Pericardium fibroblast (primary cell): ENCODE results near the gene MCEMP1. TPM values are rescaled to one million over a fixed set of nuclear protein-coding genes. Genes with fewer than 3 reads are reported as not detected.

Experiments used
- total RNA-seq: library from RNA; depleted of rRNA; stranded (reverse); fragments of >200 nt; gene quantifications from 2 replicates; pipeline ENCODE4 v1.2.3, GENCODE V29; 2015

Gene MCEMP1, protein sequence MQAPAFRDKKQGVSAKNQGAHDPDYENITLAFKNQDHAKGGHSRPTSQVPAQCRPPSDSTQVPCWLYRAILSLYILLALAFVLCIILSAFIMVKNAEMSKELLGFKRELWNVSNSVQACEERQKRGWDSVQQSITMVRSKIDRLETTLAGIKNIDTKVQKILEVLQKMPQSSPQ
- not detected in 2 replicates for total RNA-seq

DNA sequence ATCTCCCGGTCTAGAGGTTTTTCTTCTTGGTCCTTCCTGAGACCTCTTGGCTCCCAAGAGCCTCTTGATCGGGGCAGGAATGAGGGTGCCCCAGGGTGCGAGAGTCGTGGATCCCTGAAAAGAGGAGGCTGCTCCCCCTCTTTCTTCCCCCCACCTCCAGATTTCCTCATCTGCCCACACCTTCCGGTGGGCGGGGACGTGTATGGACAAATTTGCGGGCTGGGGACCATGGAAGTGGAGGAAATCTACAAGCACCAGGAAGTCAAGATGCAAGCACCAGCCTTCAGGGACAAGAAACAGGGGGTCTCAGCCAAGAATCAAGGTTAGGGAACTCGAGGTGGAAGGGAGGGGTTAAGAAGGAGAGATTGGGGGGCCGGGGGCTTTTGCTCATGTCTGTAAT is at the start of gene MCEMP1:
TSS of gene MCEMP1 (plus strand) at position 237 of the 400 bp plus-strand sequence. CDS start at position 268, 31 bp downstream.

DNA sequence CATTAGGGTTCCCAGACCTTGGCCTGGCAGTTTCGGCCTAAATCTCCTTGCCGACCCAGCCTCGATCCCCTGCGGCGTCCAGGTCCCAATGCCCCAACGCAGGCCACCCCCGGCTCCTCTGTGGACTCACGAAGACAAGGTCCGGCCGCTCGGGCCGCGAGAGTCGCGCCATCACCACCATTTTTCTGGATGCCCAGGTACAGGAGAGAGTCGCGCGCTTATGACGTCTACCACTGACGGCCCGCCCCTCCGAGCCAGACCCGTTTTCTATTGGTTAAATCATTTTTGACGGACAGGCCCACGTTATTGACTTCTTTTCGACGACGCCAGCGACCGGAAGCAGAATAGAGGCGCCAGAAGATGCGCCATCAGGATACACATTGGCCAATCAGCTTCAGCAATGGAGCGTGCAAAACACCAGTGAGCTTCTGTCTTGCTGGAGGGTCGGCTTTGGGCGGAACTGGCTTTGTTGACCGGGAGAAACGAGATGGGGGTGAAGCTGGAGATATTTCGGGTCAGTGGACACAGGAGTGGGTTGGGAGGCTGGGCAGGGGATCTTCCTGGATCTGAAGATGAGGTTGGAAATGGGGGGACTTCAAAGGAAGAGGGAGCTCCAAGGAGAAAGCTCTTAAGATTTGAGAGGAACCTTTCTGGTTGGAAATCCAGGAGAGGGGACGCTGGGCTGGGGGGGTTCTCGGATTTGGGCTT is 47.4 kb upstream of the MCEMP1 start, which contains the start of the genes PET100 and XAB2:
TSS of gene PET100 (plus strand) at position 447 of the 708 bp plus-strand sequence. CDS start at position 488, 41 bp downstream.
TSS of gene XAB2 (minus strand) at position 199 of the 708 bp plus-strand sequence. CDS start at position 181, 18 bp downstream.

DNA sequence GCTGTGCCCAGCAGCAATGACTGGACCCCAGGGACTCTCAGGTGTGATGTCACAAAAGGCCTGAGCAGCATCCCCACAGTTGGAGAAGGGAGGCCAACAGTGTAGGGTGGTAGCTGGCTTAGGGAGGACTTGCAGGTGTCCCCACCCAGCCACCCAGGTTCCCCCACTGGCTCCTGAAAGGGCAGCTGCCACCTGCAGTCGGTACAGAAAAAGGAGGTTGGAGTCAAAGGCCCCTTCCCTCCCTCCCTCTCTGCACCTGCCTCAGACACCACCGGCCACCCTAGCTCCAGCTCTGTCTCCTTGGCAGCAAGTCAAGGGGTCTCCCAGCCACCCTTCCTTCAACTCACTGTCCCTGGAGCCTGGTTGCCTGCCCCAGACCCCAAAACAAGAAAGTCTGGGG is 43.2 kb upstream of the MCEMP1 start, which contains the start of gene PCP2:
TSS of gene PCP2 (minus strand) at position 22 of the 400 bp plus-strand sequence. CDS start 262 bp downstream, outside the sequence.

DNA sequence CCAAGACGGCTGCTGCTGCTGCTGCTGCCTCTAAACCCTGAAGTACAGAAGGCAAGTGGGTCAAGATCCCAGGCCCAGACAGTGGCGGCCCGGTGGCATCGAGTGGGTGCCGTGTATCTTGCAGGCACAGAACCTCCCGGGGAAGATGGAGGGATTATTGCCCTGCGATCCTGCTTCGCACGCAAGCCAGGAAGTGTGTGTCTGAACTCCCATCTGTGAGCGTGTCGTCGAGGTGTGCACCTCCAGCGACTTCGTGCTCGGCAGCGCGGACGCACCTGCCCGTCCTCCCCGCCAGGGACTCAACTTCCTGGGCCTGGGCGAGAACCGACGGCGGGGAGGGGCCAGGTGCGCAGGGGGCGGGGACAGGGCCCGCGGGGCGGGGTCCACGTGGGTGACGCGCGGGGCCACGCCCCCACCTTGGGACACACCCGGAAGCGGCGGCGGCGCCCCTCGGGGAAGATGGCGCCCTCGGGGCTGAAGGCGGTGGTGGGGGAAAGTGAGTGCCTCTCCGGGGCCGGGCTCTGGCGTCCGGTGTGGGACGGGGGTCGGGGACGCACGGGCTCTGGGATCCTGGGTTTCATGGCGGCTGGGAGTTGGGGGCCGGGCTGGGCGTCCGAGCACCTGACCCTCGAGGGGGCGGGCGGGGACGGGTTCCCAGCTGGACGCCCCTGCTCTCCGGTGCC is 40.1 kb upstream of the MCEMP1 start, which contains the start of gene STXBP2:
TSS of gene STXBP2 (plus strand) at position 420 of the 683 bp plus-strand sequence. CDS start at position 460, 40 bp downstream.

DNA sequence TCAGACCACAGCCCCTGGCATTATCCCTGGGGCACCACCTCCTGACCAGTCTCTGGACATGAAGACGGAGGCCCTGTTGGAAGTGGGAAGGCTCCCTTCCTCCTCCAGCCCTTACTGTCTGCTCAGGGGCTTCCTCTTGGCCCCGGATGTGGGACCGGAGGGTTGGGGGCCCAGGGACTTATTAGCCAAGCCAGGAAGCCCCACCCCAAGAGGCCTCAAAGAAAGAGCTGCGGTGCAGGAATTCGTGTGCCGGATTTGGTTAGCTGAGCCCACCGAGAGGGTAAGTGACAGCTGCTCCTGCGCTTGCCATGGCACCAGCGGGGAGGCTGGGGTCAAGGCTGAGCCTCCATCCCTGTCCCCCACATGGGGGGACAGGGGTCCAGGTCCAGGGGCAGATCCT is 8.0 kb upstream of the MCEMP1 start, which contains the start of gene RETN:
TSS of gene RETN (plus strand) at position 208 of the 400 bp plus-strand sequence. CDS start 278 bp downstream, outside the sequence.

DNA sequence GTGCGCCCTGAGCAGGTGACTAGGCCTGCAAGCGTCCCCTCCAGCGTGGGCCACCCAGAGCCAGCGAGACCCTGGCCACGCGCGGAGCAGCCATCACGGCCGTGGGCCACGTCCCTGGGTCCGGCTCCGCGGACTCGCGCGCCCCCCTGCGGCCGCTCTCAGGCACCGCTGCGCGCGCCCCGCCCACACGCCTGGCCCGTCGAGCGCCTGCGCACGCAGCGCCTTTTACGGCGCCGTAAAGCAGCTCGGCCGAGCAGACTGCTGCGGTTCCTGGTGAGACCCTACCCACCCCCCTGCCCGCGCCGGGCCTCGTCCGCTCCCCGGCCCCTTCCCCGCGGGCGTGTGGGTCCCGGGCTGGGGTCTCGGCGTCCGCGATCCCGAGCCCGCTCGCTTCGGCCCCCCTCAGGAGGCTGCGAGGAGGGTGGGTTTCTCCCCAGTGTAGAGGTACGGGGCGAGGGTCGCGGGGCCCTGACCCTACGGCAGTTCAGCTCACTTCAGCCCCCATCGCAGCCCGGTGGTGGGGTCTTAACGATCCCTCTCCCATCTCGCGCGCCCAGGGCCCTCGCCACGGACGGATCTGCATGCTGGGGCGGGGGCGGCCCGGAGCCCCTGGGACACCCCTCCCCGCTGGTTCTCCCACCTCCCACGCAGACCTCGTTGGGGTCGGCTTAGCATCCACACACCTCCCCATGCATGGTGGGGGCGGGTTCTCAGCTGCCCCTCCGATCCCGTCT is 3.9 kb downstream of the MCEMP1 start, which contains the start of gene TRAPPC5:
TSS of gene TRAPPC5 (plus strand) at position 228 of the 734 bp plus-strand sequence. CDS start 1,421 bp downstream, outside the sequence.

DNA sequence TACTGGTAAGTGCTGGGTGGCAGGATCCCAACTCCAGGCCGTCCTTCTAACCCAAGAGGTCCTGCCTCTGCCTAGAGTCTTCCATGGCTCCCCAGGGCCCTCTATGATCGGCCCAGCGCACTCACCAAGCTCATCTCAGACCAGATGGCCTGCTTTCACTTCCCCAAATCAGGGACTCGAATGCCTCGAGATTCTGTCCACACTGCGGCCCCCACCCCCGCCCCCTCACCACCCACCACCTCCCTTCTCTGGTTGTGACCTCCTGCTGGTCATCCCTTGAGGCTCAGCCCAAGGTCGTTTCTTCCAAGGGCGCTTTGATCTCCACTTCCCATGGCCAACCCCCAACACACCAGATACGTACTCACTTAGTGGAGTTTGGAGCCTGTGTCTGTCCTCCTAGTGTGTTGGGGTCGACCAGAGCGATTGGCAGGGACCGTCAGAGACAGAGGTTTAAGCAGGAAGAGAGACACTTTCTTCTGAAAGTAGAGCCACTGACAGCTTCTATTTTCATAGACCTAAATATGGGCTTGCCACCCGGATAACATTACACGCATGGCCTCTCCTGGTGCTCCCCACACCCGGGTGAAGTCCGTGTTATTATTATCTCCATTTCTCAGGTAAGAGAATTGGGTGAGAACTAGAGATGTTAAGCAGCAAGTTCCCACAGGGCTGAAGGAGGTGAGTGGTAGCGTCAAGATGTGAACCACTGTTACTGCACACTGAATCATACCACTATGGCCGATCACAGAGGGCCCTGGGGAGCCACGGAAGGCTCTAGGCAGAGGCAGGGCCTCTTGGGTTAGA is 25.0 kb downstream of the MCEMP1 start, which contains the start of gene FCER2:
TSS of gene FCER2 (minus strand) at position 478 of the 804 bp plus-strand sequence. CDS start 2,371 bp downstream, outside the sequence.

Other genes starting within 250 kb of the MCEMP1 start
- gene PEX11G, start 188.1 kb upstream of the MCEMP1 start, total RNA-seq = 1.6 and 4.0 TPM in 2 replicates
- gene ZNF358, start 161.0 kb upstream of the MCEMP1 start, total RNA-seq = 75.0 and 103 TPM in 2 replicates
- gene MCOLN1, start 154.5 kb upstream of the MCEMP1 start, total RNA-seq = 5.3 and 10.5 TPM in 2 replicates
- gene PNPLA6, start 141.4 kb upstream of the MCEMP1 start, total RNA-seq = 66.0 and 68.0 TPM in 2 replicates
- gene CAMSAP3, start 81.2 kb upstream of the MCEMP1 start, total RNA-seq = not detected in 2 replicates
- 27.9 and 35.8 TPM in 2 replicates for gene XAB2, start 47.5 kb upstream of the MCEMP1 start, total RNA-seq
- 14.2 and 32.1 TPM in 2 replicates for gene PET100, start 47.3 kb upstream of the MCEMP1 start, total RNA-seq
- 0.82 TPM in 1 of 2 replicates, not detected in the other for gene PCP2, start 43.4 kb upstream of the MCEMP1 start, total RNA-seq
- 5.0 and 16.7 TPM in 2 replicates for gene STXBP2, start 40.0 kb upstream of the MCEMP1 start, total RNA-seq
- gene RETN, start 8.0 kb upstream of the MCEMP1 start, total RNA-seq = not detected in 2 replicates
- 125 and 141 TPM in 2 replicates for gene TRAPPC5, start 3.7 kb downstream of the MCEMP1 start, total RNA-seq
- gene FCER2, start 25.0 kb downstream of the MCEMP1 start, total RNA-seq = not detected in 2 replicates
- gene CLEC4G, start 55.0 kb downstream of the MCEMP1 start, total RNA-seq = not detected in 2 replicates
- not detected in 2 replicates for gene CD209, start 70.4 kb downstream of the MCEMP1 start, total RNA-seq
- not detected in 2 replicates for gene CLEC4M, start 86.2 kb downstream of the MCEMP1 start, total RNA-seq
- 15.0 and 16.5 TPM in 2 replicates for gene EVI5L, start 153.1 kb downstream of the MCEMP1 start, total RNA-seq
- not detected in 2 replicates for gene PRR36, start 197.3 kb downstream of the MCEMP1 start, total RNA-seq
- gene LRRC8E, start 211.4 kb downstream of the MCEMP1 start, total RNA-seq = 3.1 and 3.9 TPM in 2 replicates
- 9.5 and 18.7 TPM in 2 replicates for gene MAP2K7, start 226.8 kb downstream of the MCEMP1 start, total RNA-seq
- not detected in 2 replicates for gene TGFBR3L, start 237.7 kb downstream of the MCEMP1 start, total RNA-seq
- gene SNAPC2, start 243.2 kb downstream of the MCEMP1 start, total RNA-seq = 32.7 and 46.4 TPM in 2 replicates
- gene CTXN1, start 249.0 kb downstream of the MCEMP1 start, total RNA-seq = 4.1 and 4.4 TPM in 2 replicates